Uterus (tissue), 4 donors: ENCODE results near the gene FNDC1. TPM values are rescaled to one million over a fixed set of nuclear protein-coding genes. Genes with fewer than 3 reads are reported as not detected.

Experiments used
- DNase-seq, 2 donors: peaks; one replicate each; pipeline ENCODE4 v3.0.0-alpha.2; 2019 to 2020
- H3K27ac ChIP-seq, 2 donors: fragments of 200-600 bp; sonication (generic); 1 replicate in 1 of 2; 2 replicates in 1 of 2; pipeline ENCODE4 v1.5.1; 2016 to 2018
- H3K27me3 ChIP-seq, 2 donors: fragments of 200-600 bp; sonication (generic); one replicate each; pipeline ENCODE4 v1.5.1; 2018 to 2019; ENCODE audit warnings: control low read depth in 1 of 2
- H3K36me3 ChIP-seq, 2 donors: fragments of 200-600 bp; sonication (generic); one replicate each; pipeline ENCODE4 v1.5.1; 2019; ENCODE audit warnings: control low read depth in 1 of 2
- H3K4me1 ChIP-seq, 2 donors: fragments of 200-600 bp; sonication (generic); one replicate each; pipeline ENCODE4 v1.5.1; 2018 to 2019; ENCODE audit warnings: control low read depth in 1 of 2
- H3K4me3 ChIP-seq, 2 donors: fragments of 200-600 bp; sonication (generic); 1 replicate in 1 of 2; 2 replicates in 1 of 2; pipeline ENCODE4 v1.5.1; 2018 to 2019; ENCODE audit warnings: mild to moderate bottlenecking in 1 of 2
- H3K9me3 ChIP-seq, 2 donors: fragments of 200-600 bp; sonication (generic); one replicate each; pipeline ENCODE4 v1.5.1; 2019; ENCODE audit warnings: control low read depth in 1 of 2
- POLR2A ChIP-seq, 2 donors: fragments of 450-650 bp; IDR thresholded peaks; one replicate each; pipeline ENCODE4 v1.6.1; 2016; ENCODE audit warnings: antibody characterized with exemption in 2 of 2, mild to moderate bottlenecking in 1 of 2, moderate library complexity in 1 of 2
- intact Hi-C: fragments of 100-400 bp; cut with DNase I; formaldehyde crosslinking; loops from one replicate; pipeline ENCODE4 v1.15.1; 2023; ENCODE audit warnings: low total_unique reads
- total RNA-seq, 4 donors: library from RNA; depleted of rRNA in 3 of 4; stranded (reverse); fragments of >200 nt in 3 of 4; gene quantifications; one replicate each; pipeline versions ENCODE4 v1.1.0 to v1.2.4, GENCODE V29; 2014 to 2023
- TF ChIP-seq, protein P1 (sequence below), 4 experiments: fragments of 200-600 bp in 2 of 4; fragments of 450-650 bp in 2 of 4; sonication (generic) in 2 of 4; IDR thresholded peaks; one replicate each; pipeline ENCODE4 v1.5.1; 2016 to 2019; ENCODE audit warnings: antibody characterized with exemption in 4 of 4, mild to moderate bottlenecking in 2 of 4, moderate library complexity in 1 of 4
- donor health status: DM: yes; HTN: yes; CAD: no.

FNDC1 gene
- total RNA-seq, 4 donors from 2014 or later: 0.26 to 28.1 (median 0.55) TPM; not detected in 1

DNA sequence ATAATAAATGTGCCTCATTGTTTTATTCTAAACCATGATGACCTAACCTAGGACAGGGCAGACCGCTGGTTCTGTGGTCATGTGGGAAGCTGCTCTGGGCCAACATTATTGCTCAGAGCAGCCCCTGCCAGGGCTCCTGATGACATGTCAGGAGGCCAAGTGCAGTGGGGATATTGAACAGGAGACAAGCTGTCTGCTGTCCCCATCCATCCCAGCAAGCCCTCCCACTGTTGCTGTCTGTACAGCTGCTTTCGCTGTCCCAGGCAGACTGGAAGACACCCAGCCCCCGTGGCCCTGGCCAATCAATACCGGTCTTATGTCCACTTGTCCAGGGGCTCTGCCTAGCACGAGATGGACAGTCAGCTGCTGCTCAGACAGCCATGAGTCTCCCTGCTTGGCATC is 43.2 kb upstream of the FNDC1 start:
- Histone ChIP-seq H3K4me1 (no peaks in the 10 kb centered on the region), H3K9me3 (no peaks in the 10 kb centered on the region), H3K27me3 (no peaks in the 10 kb centered on the region), H3K4me3 (no peak overlapping the region), H3K36me3 (no peaks in the 10 kb centered on the region), H3K27ac (no peak overlapping the region)
- DNase-seq: no peak
- intact Hi-C loops: no loop called here
- TF ChIP-seq, protein P1, sequence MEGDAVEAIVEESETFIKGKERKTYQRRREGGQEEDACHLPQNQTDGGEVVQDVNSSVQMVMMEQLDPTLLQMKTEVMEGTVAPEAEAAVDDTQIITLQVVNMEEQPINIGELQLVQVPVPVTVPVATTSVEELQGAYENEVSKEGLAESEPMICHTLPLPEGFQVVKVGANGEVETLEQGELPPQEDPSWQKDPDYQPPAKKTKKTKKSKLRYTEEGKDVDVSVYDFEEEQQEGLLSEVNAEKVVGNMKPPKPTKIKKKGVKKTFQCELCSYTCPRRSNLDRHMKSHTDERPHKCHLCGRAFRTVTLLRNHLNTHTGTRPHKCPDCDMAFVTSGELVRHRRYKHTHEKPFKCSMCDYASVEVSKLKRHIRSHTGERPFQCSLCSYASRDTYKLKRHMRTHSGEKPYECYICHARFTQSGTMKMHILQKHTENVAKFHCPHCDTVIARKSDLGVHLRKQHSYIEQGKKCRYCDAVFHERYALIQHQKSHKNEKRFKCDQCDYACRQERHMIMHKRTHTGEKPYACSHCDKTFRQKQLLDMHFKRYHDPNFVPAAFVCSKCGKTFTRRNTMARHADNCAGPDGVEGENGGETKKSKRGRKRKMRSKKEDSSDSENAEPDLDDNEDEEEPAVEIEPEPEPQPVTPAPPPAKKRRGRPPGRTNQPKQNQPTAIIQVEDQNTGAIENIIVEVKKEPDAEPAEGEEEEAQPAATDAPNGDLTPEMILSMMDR (IDR thresholded peaks at IDR 0.05): no peak
- no peak for TF ChIP-seq POLR2A (IDR thresholded peaks at IDR 0.05)

DNA sequence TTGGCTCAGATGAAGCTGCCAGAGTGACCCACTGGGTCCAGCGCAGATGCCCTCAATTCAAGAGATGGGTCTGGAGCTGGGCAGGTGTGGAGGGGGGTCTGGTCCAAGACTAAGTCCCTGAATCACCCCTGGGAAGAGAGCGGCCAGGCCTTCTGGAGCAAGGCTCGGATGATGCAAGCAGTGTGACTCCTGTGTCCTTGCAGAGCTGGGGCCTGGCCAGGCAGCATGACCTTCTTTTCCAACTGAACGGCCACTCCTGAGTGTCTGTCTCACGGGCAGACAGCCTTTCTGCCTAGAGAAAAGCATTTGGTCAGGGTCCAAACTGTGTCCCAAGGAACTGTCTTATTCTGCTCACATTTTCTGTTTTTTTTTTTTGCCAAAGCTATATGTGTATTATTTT is 42.6 kb upstream of the FNDC1 start:
- H3K27me3 ChIP-seq: no peaks in the 10 kb centered on the region
- no peak for TF ChIP-seq POLR2A (IDR thresholded peaks at IDR 0.05)
- TF ChIP-seq, protein P1 (IDR thresholded peaks at IDR 0.05): no peak
- no peaks in the 10 kb centered on the region for H3K36me3 ChIP-seq
- no peak overlapping the region for H3K27ac ChIP-seq
- intact Hi-C loops: no loop called here
- no peaks in the 10 kb centered on the region for H3K4me1 ChIP-seq
- no peak overlapping the region for H3K4me3 ChIP-seq
- DNase-seq: no peak
- H3K9me3 ChIP-seq: no peaks in the 10 kb centered on the region

DNA sequence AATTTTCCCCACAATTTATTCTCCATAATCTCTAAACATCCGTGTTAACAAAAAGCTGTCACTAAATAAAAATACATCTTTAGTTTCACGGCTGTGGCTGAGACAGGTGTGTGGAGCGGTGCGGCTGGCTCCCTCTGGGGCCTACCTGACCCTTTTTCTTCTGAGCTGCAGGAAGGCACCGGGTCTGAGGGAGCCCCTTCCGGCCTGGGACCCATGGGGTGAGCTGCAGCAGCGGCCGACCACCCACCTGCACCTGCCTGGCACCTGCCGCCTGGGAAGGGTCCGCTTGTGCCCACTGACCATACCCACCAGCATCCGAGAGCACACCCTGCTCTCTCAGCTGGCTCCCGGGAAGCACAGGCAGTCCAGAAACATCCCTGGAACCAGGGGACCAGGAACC is 41.5 kb upstream of the FNDC1 start:
- TF ChIP-seq POLR2A (IDR thresholded peaks at IDR 0.05): no peak
- TF ChIP-seq, protein P1 (IDR thresholded peaks at IDR 0.05): no peak
- Histone ChIP-seq H3K9me3 (no peaks in the 10 kb centered on the region), H3K27me3 (no peaks in the 10 kb centered on the region), H3K36me3 (no peaks in the 10 kb centered on the region), H3K4me1 (no peaks in the 10 kb centered on the region), H3K4me3 (no peak overlapping the region), H3K27ac (no peak overlapping the region)
- intact Hi-C loops: no loop called here
- DNase-seq: no peak

DNA sequence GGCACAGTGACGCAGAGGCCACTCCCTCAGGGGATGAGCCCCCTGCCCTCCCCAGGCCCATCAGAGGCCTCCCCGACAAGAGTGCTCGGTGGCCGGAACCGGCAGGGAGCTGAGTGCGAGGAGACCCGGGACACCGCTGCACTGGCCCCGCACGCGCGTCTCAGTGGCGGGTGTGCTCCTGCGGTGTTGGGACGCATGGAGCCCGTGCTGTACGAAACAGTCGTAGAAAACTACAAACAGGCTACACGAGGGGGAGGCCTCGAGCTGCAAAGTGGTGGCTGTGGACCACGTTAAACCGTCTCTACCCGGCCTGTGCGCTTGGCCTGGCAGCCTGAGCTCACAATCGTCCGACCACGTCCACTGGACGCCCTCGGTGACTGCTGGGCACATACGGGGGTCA is 40.2 kb upstream of the FNDC1 start:
- TF ChIP-seq POLR2A (IDR thresholded peaks at IDR 0.05): no peak
- TF ChIP-seq, protein P1 (IDR thresholded peaks at IDR 0.05): no peak
- Histone ChIP-seq H3K36me3 (no peaks in the 10 kb centered on the region), H3K27me3 (no peaks in the 10 kb centered on the region), H3K4me3 (no peak overlapping the region), H3K4me1 (no peaks in the 10 kb centered on the region), H3K9me3 (no peaks in the 10 kb centered on the region), H3K27ac (no peak overlapping the region)
- no peak for DNase-seq
- intact Hi-C loops: no loop called here

DNA sequence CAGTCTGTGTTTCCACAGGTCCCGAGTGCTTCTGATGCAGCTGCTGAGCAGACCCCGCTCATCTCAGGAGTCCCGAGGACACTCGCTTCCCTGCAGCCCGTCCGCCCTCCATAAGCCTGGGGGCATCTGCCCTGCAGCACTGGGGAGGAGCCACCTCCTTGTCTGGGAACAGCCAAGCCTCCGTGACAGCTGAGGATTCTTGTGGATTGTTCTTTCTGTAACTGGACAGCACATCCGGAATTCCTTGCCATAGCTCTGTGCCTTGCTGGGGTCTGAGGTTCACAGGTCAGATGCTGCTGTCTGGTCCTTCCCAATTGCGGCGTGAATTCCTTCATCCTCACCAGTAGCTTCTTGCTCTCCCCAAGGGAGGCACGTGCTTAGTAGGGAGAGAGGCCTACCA is 38.4 kb upstream of the FNDC1 start:
- Histone ChIP-seq H3K9me3 (no peaks in the 10 kb centered on the region), H3K27me3 (no peaks in the 10 kb centered on the region), H3K36me3 (no peaks in the 10 kb centered on the region), H3K4me3 (no peak overlapping the region), H3K4me1 (no peaks in the 10 kb centered on the region), H3K27ac (no peak overlapping the region)
- intact Hi-C loops: no loop called here
- TF ChIP-seq, protein P1 (IDR thresholded peaks at IDR 0.05): no peak
- TF ChIP-seq POLR2A (IDR thresholded peaks at IDR 0.05): no peak
- DNase-seq: no peak
